Osteoblast (primary cell): ENCODE data around the gene DZIP1. TPM values are rescaled to one million over a fixed set of nuclear protein-coding genes. Genes with fewer than 3 reads are reported as not detected.

ENCODE experiments used
- DNase-seq: peaks from one replicate; pipeline ENCODE4 v3.0.0; 2011; ENCODE audit warnings: low spot score, mixed read lengths; ENCODE audit not compliant: insufficient read length; ENCODE audit errors: missing footprints
- H2AFZ ChIP-seq: 2 replicates; pipeline ENCODE4 v1.6.0; 2011; ENCODE audit warnings: mild to moderate bottlenecking, low read length
- H3K27ac ChIP-seq: 2 replicates; pipeline ENCODE4 v1.5.1; 2011; ENCODE audit warnings: mild to moderate bottlenecking, low read depth, low read length, moderate library complexity
- H3K27me3 ChIP-seq: 2 replicates; pipeline ENCODE4 v1.6.0; 2012; ENCODE audit warnings: mild to moderate bottlenecking, control low read depth, inconsistent platforms, low read length, moderate library complexity; ENCODE audit not compliant: insufficient read depth
- H3K36me3 ChIP-seq: 2 replicates; pipeline ENCODE4 v1.5.1; 2011; ENCODE audit warnings: mild to moderate bottlenecking, low read length, control low read depth, moderate library complexity; ENCODE audit not compliant: insufficient read depth
- H3K4me1 ChIP-seq: 2 replicates; pipeline ENCODE4 v1.5.1; 2011; ENCODE audit warnings: mild to moderate bottlenecking, low read length, control low read depth, moderate library complexity; ENCODE audit not compliant: insufficient read depth
- H3K4me2 ChIP-seq: 2 replicates; pipeline ENCODE4 v1.6.0; 2011; ENCODE audit warnings: mild to moderate bottlenecking, low read length; ENCODE audit not compliant: insufficient read depth
- H3K4me3 ChIP-seq: fragments of 200-600 bp; sonication (generic); 3 replicates; pipeline ENCODE4 v1.5.1; 2012; ENCODE audit warnings: mild to moderate bottlenecking, low read length, inconsistent platforms; ENCODE audit not compliant: insufficient read depth
- H3K79me2 ChIP-seq: 2 replicates; pipeline ENCODE4 v1.6.0; 2012; ENCODE audit warnings: mild to moderate bottlenecking, low read length, control low read depth, inconsistent platforms; ENCODE audit not compliant: insufficient read depth
- H3K9me3 ChIP-seq: 2 replicates; pipeline ENCODE4 v1.5.1; 2011; ENCODE audit warnings: low read depth, low read length, control low read depth
- H4K20me1 ChIP-seq: 2 replicates; pipeline ENCODE4 v1.6.0; 2012; ENCODE audit warnings: mild to moderate bottlenecking, low read length, control low read depth; ENCODE audit not compliant: insufficient read depth
- total RNA-seq: library from RNA; depleted of rRNA; stranded (reverse); fragments of >200 nt; gene quantifications from 2 replicates; pipeline ENCODE4 v1.2.3, GENCODE V29; 2012
- TF ChIP-seq, protein P1 (sequence below): IDR thresholded peaks from 2 replicates; pipeline ENCODE4 v1.5.1; 2011; ENCODE audit warnings: mild to moderate bottlenecking, low read depth, low read length, moderate library complexity; ENCODE audit errors: extremely low read depth

Gene DZIP1
- total RNA-seq, 1 donor, result 34.0 TPM

DNA sequence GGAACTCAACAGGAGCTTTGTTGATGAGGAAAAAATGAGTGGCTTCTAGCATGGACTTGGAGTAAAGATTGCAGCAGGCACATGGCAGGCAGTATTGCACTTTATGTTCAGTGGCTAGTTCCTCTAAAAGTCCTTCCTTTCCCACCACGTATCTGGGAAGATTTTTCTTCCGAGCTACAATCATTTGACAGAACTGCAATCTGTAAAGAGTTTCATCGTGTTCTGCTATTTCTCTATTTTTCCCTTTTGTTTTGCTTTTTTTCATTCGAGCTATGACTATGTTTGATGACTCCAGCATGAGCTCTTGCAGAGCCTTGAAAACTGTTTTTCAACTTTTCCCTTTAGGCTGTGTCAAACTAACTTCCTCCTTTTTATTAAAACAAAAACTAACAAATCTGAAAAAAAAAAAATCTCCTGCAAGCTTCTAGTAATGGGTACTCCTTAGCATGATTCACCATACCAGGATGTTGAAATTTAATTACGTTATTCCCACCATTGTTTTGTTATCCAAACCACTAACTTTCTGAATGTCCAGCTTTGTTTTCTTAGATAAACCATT is 79.7 kb downstream of the DZIP1 start:
- Histone ChIP-seq H3K36me3 (no peaks in the 10 kb centered on the region), H3K27ac (peak overlapping the region; percentile 5), H3K4me2 (peak overlapping the region; percentile 62), H2AFZ (no peak overlapping the region), H3K4me3 (peak overlapping the region; percentile 7), H4K20me1 (no peaks in the 10 kb centered on the region), H3K79me2 (no peaks in the 10 kb centered on the region), H3K9me3 (no peaks in the 10 kb centered on the region), H3K27me3 (peaks cover 13% of the 10 kb centered on the region), H3K4me1 (peaks cover 6% of the 10 kb centered on the region)
- DNase-seq, result peak; percentile 90
- TF ChIP-seq, protein P1, sequence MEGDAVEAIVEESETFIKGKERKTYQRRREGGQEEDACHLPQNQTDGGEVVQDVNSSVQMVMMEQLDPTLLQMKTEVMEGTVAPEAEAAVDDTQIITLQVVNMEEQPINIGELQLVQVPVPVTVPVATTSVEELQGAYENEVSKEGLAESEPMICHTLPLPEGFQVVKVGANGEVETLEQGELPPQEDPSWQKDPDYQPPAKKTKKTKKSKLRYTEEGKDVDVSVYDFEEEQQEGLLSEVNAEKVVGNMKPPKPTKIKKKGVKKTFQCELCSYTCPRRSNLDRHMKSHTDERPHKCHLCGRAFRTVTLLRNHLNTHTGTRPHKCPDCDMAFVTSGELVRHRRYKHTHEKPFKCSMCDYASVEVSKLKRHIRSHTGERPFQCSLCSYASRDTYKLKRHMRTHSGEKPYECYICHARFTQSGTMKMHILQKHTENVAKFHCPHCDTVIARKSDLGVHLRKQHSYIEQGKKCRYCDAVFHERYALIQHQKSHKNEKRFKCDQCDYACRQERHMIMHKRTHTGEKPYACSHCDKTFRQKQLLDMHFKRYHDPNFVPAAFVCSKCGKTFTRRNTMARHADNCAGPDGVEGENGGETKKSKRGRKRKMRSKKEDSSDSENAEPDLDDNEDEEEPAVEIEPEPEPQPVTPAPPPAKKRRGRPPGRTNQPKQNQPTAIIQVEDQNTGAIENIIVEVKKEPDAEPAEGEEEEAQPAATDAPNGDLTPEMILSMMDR, result no peak

DNA sequence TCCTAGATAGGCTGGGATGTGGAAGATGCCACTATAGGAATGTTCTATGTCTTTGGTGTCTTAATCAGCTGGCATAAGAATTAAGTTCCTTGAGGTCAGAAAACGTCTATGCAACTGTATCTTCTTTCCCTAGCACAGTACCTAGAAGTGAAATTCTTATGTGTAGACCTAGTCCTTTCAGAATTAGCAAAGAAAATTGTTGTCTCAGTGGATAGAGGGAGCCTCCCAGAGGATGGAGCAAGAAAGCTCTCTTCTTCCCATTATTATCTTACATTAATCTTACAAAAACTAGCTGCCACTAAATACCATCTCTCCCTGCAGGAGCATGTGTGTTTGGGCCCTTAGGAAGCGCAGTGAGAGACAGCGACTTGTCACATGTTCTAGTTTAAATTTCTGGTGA is 80.4 kb downstream of the DZIP1 start:
- Histone ChIP-seq H3K27me3 (peaks cover 21% of the 10 kb centered on the region), H3K4me2 (peak overlapping the region; percentile 62), H3K36me3 (no peaks in the 10 kb centered on the region), H2AFZ (no peak overlapping the region), H3K79me2 (no peaks in the 10 kb centered on the region), H3K9me3 (no peaks in the 10 kb centered on the region), H4K20me1 (no peaks in the 10 kb centered on the region), H3K27ac (no peak overlapping the region), H3K4me1 (peaks cover 6% of the 10 kb centered on the region), H3K4me3 (no peak overlapping the region)
- peak; percentile 36 for DNase-seq
- TF ChIP-seq, protein P1, result peak; percentile 53

DNA sequence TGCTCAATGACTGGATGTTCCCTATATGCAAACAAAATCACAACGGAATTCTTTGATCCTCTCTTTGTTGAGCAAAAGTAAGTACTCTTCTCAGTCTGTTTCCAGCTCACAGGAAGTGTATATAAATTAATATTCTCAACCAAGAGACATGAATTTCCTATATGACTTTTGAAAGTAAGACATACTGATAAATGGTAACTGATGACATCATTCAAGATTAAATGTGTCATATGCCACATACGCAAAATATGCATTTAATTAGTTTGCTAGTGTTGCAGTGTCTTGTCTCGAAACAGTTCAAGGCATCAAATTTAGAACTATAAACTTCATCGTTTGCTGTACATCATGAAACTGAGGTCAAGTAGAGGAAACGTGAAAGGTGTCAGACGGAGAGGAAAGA is 84.1 kb downstream of the DZIP1 start:
- H3K4me2 ChIP-seq, result no peak overlapping the region
- TF ChIP-seq, protein P1, result no peak
- H3K36me3 ChIP-seq, result no peaks in the 10 kb centered on the region
- DNase-seq, result no peak
- H2AFZ ChIP-seq, result no peak overlapping the region
- H4K20me1 ChIP-seq, result no peaks in the 10 kb centered on the region
- no peaks in the 10 kb centered on the region for H3K79me2 ChIP-seq
- H3K27ac ChIP-seq, result no peak overlapping the region
- no peak overlapping the region for H3K4me3 ChIP-seq
- no peaks in the 10 kb centered on the region for H3K9me3 ChIP-seq
- peaks cover 50% of the 10 kb centered on the region for H3K27me3 ChIP-seq
- H3K4me1 ChIP-seq, result peaks cover 10% of the 10 kb centered on the region

DNA sequence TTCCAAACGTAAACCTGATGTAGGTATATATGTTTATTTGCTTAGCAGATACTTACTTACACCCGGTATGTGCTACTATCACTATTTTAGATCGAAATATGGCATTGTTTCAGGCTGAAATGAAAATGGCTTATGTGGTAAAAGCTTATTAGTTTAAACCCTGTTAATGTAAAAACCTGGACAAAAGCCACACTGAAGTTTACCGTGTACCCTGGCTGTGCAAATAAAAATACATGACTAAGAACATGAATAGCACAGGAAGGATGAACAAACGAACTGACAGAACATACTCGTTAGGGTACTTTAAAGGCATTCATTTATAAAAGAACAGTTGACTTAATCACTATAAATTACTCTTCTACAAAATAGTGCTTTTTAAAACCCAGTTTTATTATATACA is 85.4 kb downstream of the DZIP1 start:
- Histone ChIP-seq H3K36me3 (no peaks in the 10 kb centered on the region), H3K27me3 (peaks cover 61% of the 10 kb centered on the region), H3K4me2 (no peak overlapping the region), H3K27ac (no peak overlapping the region), H3K4me1 (peaks cover 4% of the 10 kb centered on the region), H2AFZ (no peak overlapping the region), H3K79me2 (no peaks in the 10 kb centered on the region), H3K9me3 (no peaks in the 10 kb centered on the region), H4K20me1 (no peaks in the 10 kb centered on the region), H3K4me3 (no peak overlapping the region)
- TF ChIP-seq, protein P1, result no peak
- DNase-seq, result no peak
